Loucy (cell line): ENCODE results near the gene RAPH1.
A peak's percentile ranks its signal among the peaks of the same experiment; 100 is the strongest.
"Not testable (repeated sequence)": the region's sequence is repeated elsewhere in the genome, so short reads cannot be mapped to it uniquely, and the experiment has no call there.

Source experiments
- H2AFZ ChIP-seq: fragments of 200-600 bp; sonication (generic); 2 replicates; pipeline ENCODE4 v1.6.0; 2016; ENCODE audit warnings: antibody characterized with exemption, mild to moderate bottlenecking, low read length, moderate library complexity
- H3F3A ChIP-seq: fragments of 200-600 bp; 2 replicates; pipeline ENCODE4 v1.6.0; 2016; ENCODE audit warnings: antibody characterized with exemption, low read depth, mild to moderate bottlenecking
- H3K27me3 ChIP-seq: fragments of 200-600 bp; sonication (generic); 2 replicates; pipeline ENCODE4 v1.6.1; 2014; ENCODE audit warnings: low read length, mild to moderate bottlenecking; ENCODE audit not compliant: insufficient read depth, poor library complexity, severe bottlenecking
- H3K36me3 ChIP-seq: fragments of 200-600 bp; sonication (generic); 2 replicates; pipeline ENCODE4 v1.6.1; 2016; ENCODE audit warnings: low read length; ENCODE audit not compliant: insufficient read depth
- H3K4me1 ChIP-seq: fragments of 200-600 bp; sonication (generic); 2 replicates; pipeline ENCODE4 v1.5.1; 2014; ENCODE audit warnings: low read length, mild to moderate bottlenecking; ENCODE audit not compliant: insufficient read depth, poor library complexity, severe bottlenecking
- H3K4me2 ChIP-seq: fragments of 200-600 bp; sonication (generic); 2 replicates; pipeline ENCODE4 v1.6.0; 2014; ENCODE audit warnings: antibody characterized with exemption, low read length, low read depth, mild to moderate bottlenecking; ENCODE audit not compliant: poor library complexity, severe bottlenecking
- H3K4me3 ChIP-seq: fragments of 200-600 bp; sonication (generic); 2 replicates; pipeline ENCODE4 v1.5.1; 2014; ENCODE audit warnings: low read length, mild to moderate bottlenecking, mixed read lengths; ENCODE audit not compliant: poor library complexity, severe bottlenecking
- H3K79me2 ChIP-seq: fragments of 200-600 bp; sonication (generic); 2 replicates; pipeline ENCODE4 v1.6.1; 2014; ENCODE audit warnings: low read length; ENCODE audit not compliant: insufficient read depth
- H3K9ac ChIP-seq: fragments of 200-600 bp; sonication (generic); 2 replicates; pipeline ENCODE4 v1.6.0; 2014; ENCODE audit warnings: mild to moderate bottlenecking, low read depth, low read length, moderate library complexity; ENCODE audit not compliant: poor library complexity, severe bottlenecking
- H3K9me2 ChIP-seq: fragments of 200-600 bp; sonication (generic); replicated peaks from 2 replicates; pipeline ENCODE4 v1.6.1; 2016; ENCODE audit warnings: low read depth, low read length, mixed read lengths
- H3K9me3 ChIP-seq: fragments of 200-600 bp; sonication (generic); 2 replicates; pipeline ENCODE4 v1.6.1; 2014; ENCODE audit warnings: mild to moderate bottlenecking, antibody characterized with exemption, low read length, low read depth; ENCODE audit not compliant: insufficient read depth
- H4K20me1 ChIP-seq: fragments of 200-600 bp; sonication (generic); 2 replicates; pipeline ENCODE4 v1.6.0; 2014; ENCODE audit warnings: antibody characterized with exemption, low read length, mild to moderate bottlenecking; ENCODE audit not compliant: insufficient read depth, poor library complexity, severe bottlenecking
- CTCF ChIP-seq: fragments of 200-600 bp; sonication (generic); conservative IDR thresholded peaks from 2 replicates; pipeline ENCODE4 v1.5.1; 2014; ENCODE audit warnings: mild to moderate bottlenecking, antibody characterized with exemption, low read length
- EZH2phosphoT487 ChIP-seq: fragments of 200-600 bp; IDR thresholded peaks from 2 replicates; pipeline ENCODE4 v1.6.1; 2018; ENCODE audit warnings: antibody characterized with exemption, mild to moderate bottlenecking, moderate library complexity, borderline replicate concordance

The RAPH1 gene

GRCh38 chr2:203396667-203397066, 138.4 kb downstream of the RAPH1 start:
- Histone ChIP-seq H3K4me2 (no peak overlapping the region), H3K27me3 (no peaks in the 10 kb centered on the region), H2AFZ (no peak overlapping the region), H3K9ac (no peak overlapping the region), H3F3A (no peaks in the 10 kb centered on the region), H3K79me2 (no peaks in the 10 kb centered on the region), H3K36me3 (peaks cover 45% of the 10 kb centered on the region), H3K4me3 (no peak overlapping the region), H3K9me2 (no peaks in the 10 kb centered on the region), H3K4me1 (no peaks in the 10 kb centered on the region), H4K20me1 (no peaks in the 10 kb centered on the region), H3K9me3 (no peaks in the 10 kb centered on the region; the same call in 1 of the 2 replicates)
- TF ChIP-seq EZH2phosphoT487 (no peak), CTCF (peak; percentile 46)

- no peak overlapping the region for H2AFZ ChIP-seq
- no peaks in the 10 kb centered on the region for H3K79me2 ChIP-seq
- H3K4me3 ChIP-seq: no peak overlapping the region
- no peak for TF ChIP-seq CTCF
- no peak for TF ChIP-seq EZH2phosphoT487
- no peaks in the 10 kb centered on the region for H3K4me1 ChIP-seq
- no peaks in the 10 kb centered on the region; the same call in 1 of the 2 replicates for H3K9me3 ChIP-seq
- no peak overlapping the region for H3K9ac ChIP-seq
- no peaks in the 10 kb centered on the region for H3F3A ChIP-seq
- H4K20me1 ChIP-seq: no peaks in the 10 kb centered on the region
- H3K9me2 ChIP-seq: no peaks in the 10 kb centered on the region
- peaks cover 45% of the 10 kb centered on the region for H3K36me3 ChIP-seq
- H3K4me2 ChIP-seq: no peak overlapping the region
- no peaks in the 10 kb centered on the region for H3K27me3 ChIP-seq
Observed at GRCh38 chr2:203395858-203396257, 139.2 kb downstream of the RAPH1 start.

GRCh38 chr2:203394519-203395227, 140.4 kb downstream of the RAPH1 start:
- Histone ChIP-seq H3K9ac (no peak overlapping the region), H3K4me1 (no peaks in the 10 kb centered on the region), H3K4me2 (no peak overlapping the region), H3K4me3 (no peak overlapping the region), H3K9me2 (no peaks in the 10 kb centered on the region), H2AFZ (no peak overlapping the region), H3F3A (no peaks in the 10 kb centered on the region), H3K27me3 (no peaks in the 10 kb centered on the region), H3K9me3 (no peaks in the 10 kb centered on the region; the same call in 1 of the 2 replicates), H3K36me3 (peaks cover 42% of the 10 kb centered on the region), H4K20me1 (no peaks in the 10 kb centered on the region), H3K79me2 (no peaks in the 10 kb centered on the region)
- peak; percentile 45 for TF ChIP-seq CTCF
- no peak for TF ChIP-seq EZH2phosphoT487

GRCh38 chr2:203388153-203388552, 146.9 kb downstream of the RAPH1 start:
- H3K79me2 ChIP-seq, H3K9me2 ChIP-seq, H3K4me1 ChIP-seq, H4K20me1 ChIP-seq, H3F3A ChIP-seq, H3K9ac ChIP-seq, H3K4me3 ChIP-seq, H3K4me2 ChIP-seq, H2AFZ ChIP-seq, H3K27me3 ChIP-seq, H3K9me3 ChIP-seq: not testable (repeated sequence)
- peaks cover 17% of the 10 kb centered on the region; the same call in 1 of the 2 replicates for H3K36me3 ChIP-seq
